WI38 (cell line): ENCODE results near the gene VTI1A.

ENCODE experiments used
- H3K4me3 ChIP-seq: 2 replicates; pipeline ENCODE4 v1.5.1; 2011; ENCODE audit warnings: low read depth, mild to moderate bottlenecking, control low read depth, low read length
- TF ChIP-seq, protein P1 (sequence below): IDR thresholded peaks from 2 replicates; pipeline ENCODE4 v1.5.1; 2012; ENCODE audit warnings: low read depth, mild to moderate bottlenecking, control low read depth, low read length

VTI1A gene

DNA sequence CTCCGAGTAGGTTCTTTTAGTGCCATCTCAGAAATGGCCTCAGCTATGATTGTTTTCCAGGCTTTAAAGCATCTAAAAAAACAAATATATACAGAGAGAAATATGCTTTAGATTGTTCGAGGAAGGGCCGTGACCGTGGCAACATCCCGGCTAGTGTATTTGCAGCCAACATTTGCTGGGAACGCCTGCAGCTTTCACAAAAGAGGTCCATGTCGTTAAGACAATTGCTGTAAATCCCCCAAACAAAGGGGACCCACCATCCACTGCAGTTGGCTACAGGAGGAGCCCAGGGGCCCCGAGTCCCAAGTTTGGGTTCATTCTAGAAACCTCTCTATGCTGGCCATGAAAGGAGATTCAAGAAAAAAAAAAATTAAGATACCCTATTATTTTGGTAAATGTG is 350.2 kb downstream of the VTI1A start:
- TF ChIP-seq, protein P1, sequence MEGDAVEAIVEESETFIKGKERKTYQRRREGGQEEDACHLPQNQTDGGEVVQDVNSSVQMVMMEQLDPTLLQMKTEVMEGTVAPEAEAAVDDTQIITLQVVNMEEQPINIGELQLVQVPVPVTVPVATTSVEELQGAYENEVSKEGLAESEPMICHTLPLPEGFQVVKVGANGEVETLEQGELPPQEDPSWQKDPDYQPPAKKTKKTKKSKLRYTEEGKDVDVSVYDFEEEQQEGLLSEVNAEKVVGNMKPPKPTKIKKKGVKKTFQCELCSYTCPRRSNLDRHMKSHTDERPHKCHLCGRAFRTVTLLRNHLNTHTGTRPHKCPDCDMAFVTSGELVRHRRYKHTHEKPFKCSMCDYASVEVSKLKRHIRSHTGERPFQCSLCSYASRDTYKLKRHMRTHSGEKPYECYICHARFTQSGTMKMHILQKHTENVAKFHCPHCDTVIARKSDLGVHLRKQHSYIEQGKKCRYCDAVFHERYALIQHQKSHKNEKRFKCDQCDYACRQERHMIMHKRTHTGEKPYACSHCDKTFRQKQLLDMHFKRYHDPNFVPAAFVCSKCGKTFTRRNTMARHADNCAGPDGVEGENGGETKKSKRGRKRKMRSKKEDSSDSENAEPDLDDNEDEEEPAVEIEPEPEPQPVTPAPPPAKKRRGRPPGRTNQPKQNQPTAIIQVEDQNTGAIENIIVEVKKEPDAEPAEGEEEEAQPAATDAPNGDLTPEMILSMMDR = no peak
- H3K4me3 ChIP-seq = no peak overlapping the region

DNA sequence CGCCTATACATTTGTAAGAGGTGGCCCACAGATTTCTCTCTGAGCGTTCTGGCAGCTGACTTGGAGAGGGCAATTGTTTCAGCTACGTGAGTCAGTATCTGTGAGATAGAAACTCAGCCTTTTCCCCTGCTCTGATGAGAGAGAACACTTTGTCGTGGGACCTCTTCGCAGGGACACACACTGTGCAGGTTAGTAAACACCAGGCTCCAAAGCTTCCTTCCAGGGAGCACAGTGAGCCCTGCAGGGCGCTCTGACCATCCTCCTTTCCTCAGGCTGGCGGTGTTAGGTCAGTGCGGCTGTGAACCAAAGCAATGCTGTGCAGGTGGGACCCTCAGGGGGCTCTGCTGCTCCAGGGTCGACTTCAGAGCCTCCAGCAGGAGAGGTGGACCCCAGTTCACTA is 350.8 kb downstream of the VTI1A start:
- no peak overlapping the region for H3K4me3 ChIP-seq
- TF ChIP-seq, protein P1 = no peak

DNA sequence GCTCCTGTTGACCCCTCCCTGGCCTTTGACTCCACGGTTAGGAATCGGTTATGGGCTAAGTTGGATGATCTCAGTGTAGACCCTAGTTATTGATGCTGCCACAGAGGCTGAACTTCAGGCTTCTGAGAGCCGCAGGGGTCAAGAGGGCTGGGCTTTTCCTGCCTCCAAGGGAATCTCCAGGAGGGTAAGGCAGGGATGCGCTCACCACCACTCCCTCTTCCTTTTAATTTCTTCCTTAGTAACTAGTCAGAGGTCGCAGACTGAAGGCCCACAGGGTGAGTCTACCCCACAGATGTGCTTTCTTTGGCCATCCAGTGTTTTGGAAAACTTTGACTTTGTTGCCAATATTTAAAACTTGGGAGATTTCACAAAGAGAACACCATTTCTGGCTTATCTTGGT is 352.0 kb downstream of the VTI1A start:
- H3K4me3 ChIP-seq = no peak overlapping the region
- TF ChIP-seq, protein P1 = no peak

DNA sequence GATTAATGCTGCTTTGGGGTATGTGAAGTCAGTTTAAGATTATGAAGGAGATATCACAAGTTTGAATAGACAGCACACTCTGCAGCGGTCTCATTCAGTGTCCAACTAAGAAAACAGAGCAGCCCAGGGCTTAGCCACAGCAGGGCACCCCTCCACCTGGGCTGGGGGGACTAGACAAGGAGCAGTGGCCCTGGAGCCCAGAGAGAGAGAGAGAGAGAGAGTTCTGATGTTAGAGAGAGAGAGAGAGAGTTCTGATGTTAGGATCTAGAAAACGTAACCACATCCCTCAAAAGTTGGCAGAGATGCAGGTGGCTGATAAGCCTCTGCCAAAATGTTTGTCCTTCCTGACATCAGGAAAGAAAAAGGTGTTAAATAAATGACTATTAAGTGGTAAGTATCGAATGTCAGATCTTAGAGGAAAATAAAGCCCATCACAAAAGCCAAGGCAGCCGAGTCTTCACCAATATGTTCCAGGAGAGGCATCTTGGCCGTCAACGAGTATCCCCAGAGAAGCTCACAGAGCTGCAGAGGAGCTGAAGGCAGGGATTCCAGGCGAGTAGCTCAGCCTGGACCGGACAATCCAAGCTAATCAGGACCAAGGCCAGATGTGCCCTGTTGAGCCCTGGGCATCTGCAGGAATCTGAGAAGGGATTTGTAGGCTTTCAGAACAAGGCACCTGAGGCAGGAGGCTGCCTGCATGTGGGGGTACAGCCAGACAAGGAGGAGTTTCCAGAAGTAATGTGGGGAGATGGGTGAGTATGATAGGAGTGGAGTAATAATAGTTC is 352.9 kb downstream of the VTI1A start:
- no peak overlapping the region for H3K4me3 ChIP-seq
- TF ChIP-seq, protein P1 = no peak

DNA sequence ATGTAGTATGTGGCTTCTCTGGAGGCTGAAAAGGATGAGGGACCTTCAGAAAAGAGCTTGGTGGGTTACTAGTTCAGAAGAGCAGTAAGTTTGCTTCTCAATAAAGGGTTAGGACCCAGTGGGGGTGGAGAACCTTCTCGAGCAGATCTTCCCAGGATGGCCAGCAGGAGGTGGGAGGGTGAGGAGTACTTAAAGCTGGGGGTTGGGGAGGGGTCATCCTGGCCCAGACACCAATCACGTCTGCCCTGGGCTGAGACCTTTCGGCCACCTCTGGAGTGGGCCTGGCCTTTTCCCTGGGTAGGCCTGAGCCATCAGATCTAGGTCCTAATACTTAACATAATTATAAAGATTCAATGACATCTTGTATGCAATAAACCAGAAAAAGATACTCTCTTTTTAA is 354.0 kb downstream of the VTI1A start:
- no peak overlapping the region for H3K4me3 ChIP-seq
- TF ChIP-seq, protein P1 = no peak

DNA sequence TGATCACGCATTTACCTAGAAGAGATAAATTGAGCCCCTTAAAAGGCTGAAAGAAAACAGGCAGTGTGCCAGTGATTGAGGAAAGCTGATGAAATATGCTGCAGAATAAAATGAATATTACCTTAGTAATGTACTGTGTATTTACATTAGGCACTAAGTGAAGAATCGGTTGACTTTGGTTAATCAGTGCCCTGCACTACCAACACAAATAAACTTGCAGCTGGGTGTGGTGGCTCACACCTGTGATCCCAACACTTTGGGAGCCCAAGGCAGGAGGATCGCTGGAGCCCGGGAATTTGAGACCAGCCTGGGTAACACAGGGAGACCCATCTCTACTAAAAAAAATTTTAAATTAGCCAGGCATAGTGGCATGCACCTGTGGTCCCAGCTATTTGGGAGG is 354.7 kb downstream of the VTI1A start:
- TF ChIP-seq, protein P1 = no peak
- H3K4me3 ChIP-seq = no peak overlapping the region

DNA sequence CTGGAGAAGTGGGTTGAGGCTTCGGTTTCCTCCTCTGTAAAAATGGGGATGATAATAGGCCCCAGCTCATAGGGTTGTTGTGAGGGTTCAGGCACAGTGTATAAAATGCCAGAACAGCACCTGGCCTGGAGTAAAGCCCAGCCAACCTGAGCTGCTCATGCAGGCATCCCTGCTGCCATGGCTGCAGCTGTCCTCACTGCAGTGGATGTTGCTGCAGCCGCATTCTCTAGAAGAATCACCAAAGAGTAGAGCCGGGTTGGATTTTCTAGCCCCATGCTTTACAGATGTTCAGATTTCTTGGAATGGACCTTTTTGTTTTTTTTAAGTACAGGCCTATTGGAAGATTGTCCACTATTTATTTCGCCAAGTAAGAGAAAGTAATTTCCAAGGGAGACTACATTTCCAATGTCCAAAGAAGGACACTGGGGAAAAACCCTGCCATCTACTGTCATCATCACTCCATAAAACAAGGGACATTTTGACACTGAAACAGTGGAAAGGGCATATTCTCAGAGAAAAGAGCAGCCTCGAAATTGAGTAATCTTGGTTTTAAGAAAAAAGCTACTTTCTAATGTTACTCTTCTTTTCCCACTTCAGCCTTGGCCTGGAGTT is 355.5 kb downstream of the VTI1A start:
- TF ChIP-seq, protein P1 = no peak
- no peak overlapping the region for H3K4me3 ChIP-seq
